Measurements from ENCODE around the gene GPR35. TPM values are rescaled to one million over a fixed set of nuclear protein-coding genes. Genes with fewer than 3 reads are reported as not detected.

The GPR35 gene
- polyA plus RNA-seq, 1 experiment, result 0.06 TPM

GRCh38 chr2:240588669-240589068 is 36.6 kb upstream of the GPR35 start:
- DNase-seq (ENCODE audit: low read depth, low spot score), result no peak
- no peaks in the 10 kb centered on the region for H3K27me3 ChIP-seq (ENCODE audit: control insufficient read depth, insufficient read depth, low read length)
- no peak for TF ChIP-seq CTCF (IDR thresholded peaks at IDR 0.05; ENCODE audit: low read depth, low read length)
- no peaks in the 10 kb centered on the region; the same call in 1 of the 2 replicates for H3K9me3 ChIP-seq (ENCODE audit: control insufficient read depth, insufficient read depth, low read length)
- ChIA-PET CTCF (interaction anchor here (1.4 kb wide), 1 partner anchor 23 kb away, joined by 5 read pairs; no protein-coding TSS in a partner anchor), POLR2A (interaction anchor here (0.5 kb wide), 1 partner anchor 369 kb away, joined by 3 read pairs; no protein-coding TSS in a partner anchor)
- no peak overlapping the region for H3K4me3 ChIP-seq (ENCODE audit: low read depth, low read length)
- no peak overlapping the region for H3K27ac ChIP-seq (ENCODE audit: low read depth, low read length)

GRCh38 chr2:240589375-240589774 is 35.9 kb upstream of the GPR35 start:
- no peak for DNase-seq (ENCODE audit: low read depth, low spot score)
- CTCF ChIA-PET, result interaction anchor here (1.4 kb wide), 1 partner anchor 23 kb away, joined by 5 read pairs; no protein-coding TSS in a partner anchor
- H3K27ac ChIP-seq (ENCODE audit: low read depth, low read length), result no peak overlapping the region
- TF ChIP-seq CTCF (IDR thresholded peaks at IDR 0.05; ENCODE audit: low read depth, low read length), result no peak
- no peaks in the 10 kb centered on the region for H3K27me3 ChIP-seq (ENCODE audit: control insufficient read depth, insufficient read depth, low read length)
- POLR2A ChIA-PET, result no interaction called here
- no peaks in the 10 kb centered on the region; the same call in 1 of the 2 replicates for H3K9me3 ChIP-seq (ENCODE audit: control insufficient read depth, insufficient read depth, low read length)
- no peak overlapping the region for H3K4me3 ChIP-seq (ENCODE audit: low read depth, low read length)

- no peaks in the 10 kb centered on the region for H3K27me3 ChIP-seq (ENCODE audit: control insufficient read depth, insufficient read depth, low read length)
- no peak for DNase-seq (ENCODE audit: low read depth, low spot score)
- ChIA-PET POLR2A (no interaction called here), CTCF (no interaction called here)
- no peak overlapping the region for H3K27ac ChIP-seq (ENCODE audit: low read depth, low read length)
- H3K4me3 ChIP-seq (ENCODE audit: low read depth, low read length), result no peak overlapping the region
- H3K9me3 ChIP-seq (ENCODE audit: control insufficient read depth, insufficient read depth, low read length), result no peaks in the 10 kb centered on the region; the same call in 1 of the 2 replicates
- TF ChIP-seq CTCF (IDR thresholded peaks at IDR 0.05; ENCODE audit: low read depth, low read length), result no peak
These were observed 35.3 kb upstream of the GPR35 start for GRCh38 chr2:240589850-240590525.

- CTCF ChIA-PET, result no interaction called here
- no peaks in the 10 kb centered on the region for H3K27me3 ChIP-seq (ENCODE audit: control insufficient read depth, insufficient read depth, low read length)
- TF ChIP-seq CTCF (IDR thresholded peaks at IDR 0.05; ENCODE audit: low read depth, low read length), result no peak
- no peaks in the 10 kb centered on the region; the same call in 1 of the 2 replicates for H3K9me3 ChIP-seq (ENCODE audit: control insufficient read depth, insufficient read depth, low read length)
- POLR2A ChIA-PET, result no interaction called here
- DNase-seq (ENCODE audit: low read depth, low spot score), result no peak
- H3K27ac ChIP-seq (ENCODE audit: low read depth, low read length), result no peak overlapping the region
- no peak overlapping the region for H3K4me3 ChIP-seq (ENCODE audit: low read depth, low read length)
These were observed 34.6 kb upstream of the GPR35 start for GRCh38 chr2:240590681-240591111.

- H3K27ac ChIP-seq (ENCODE audit: low read depth, low read length), result no peak overlapping the region
- H3K9me3 ChIP-seq (ENCODE audit: control insufficient read depth, insufficient read depth, low read length), result no peaks in the 10 kb centered on the region; the same call in 1 of the 2 replicates
- ChIA-PET CTCF (no interaction called here), POLR2A (no interaction called here)
- TF ChIP-seq CTCF (IDR thresholded peaks at IDR 0.05; ENCODE audit: low read depth, low read length), result no peak
- H3K27me3 ChIP-seq (ENCODE audit: control insufficient read depth, insufficient read depth, low read length), result no peaks in the 10 kb centered on the region
- H3K4me3 ChIP-seq (ENCODE audit: low read depth, low read length), result no peak overlapping the region
- DNase-seq (ENCODE audit: low read depth, low spot score), result no peak
These were observed 34.1 kb upstream of the GPR35 start for GRCh38 chr2:240591226-240591625.

Data from AG04450 (cell line).